Tibial nerve (tissue), 3 donors: ENCODE results near the gene OR2C3.

Experiments used
- CTCF ChIP-seq, 5 experiments: fragments of 200-600 bp in 3 of 5; fragments of 450-650 bp in 2 of 5; sonication (generic) in 3 of 5; IDR thresholded peaks; one replicate each; pipeline ENCODE4 v1.5.1; 2016 to 2019; ENCODE audit warnings: antibody characterized with exemption in 5 of 5, mild to moderate bottlenecking in 3 of 5, moderate library complexity in 2 of 5
- POLR2A ChIP-seq, 2 donors: fragments of 450-650 bp; IDR thresholded peaks; one replicate each; pipeline ENCODE4 v1.6.1; 2017; ENCODE audit warnings: antibody characterized with exemption in 2 of 2, mild to moderate bottlenecking in 2 of 2, moderate library complexity in 2 of 2

GRCh38 chr1:247482747-247483146, 53.5 kb downstream of the OR2C3 start:
- TF ChIP-seq POLR2A (IDR thresholded peaks at IDR 0.05) (no peak), CTCF (IDR thresholded peaks at IDR 0.05) (no peak)
